H1 (cell line): Measurements from ENCODE around the gene PAIP2. TPM values are rescaled to one million over a fixed set of nuclear protein-coding genes. Genes with fewer than 3 reads are reported as not detected.

Experiments used
- CTCF ChIA-PET: fragments of 300-600 bp; sonication (Branson Sonifier 250); formaldehyde crosslinking; loops from one replicate; lab custom pipeline; 2021; ENCODE audit not compliant: partially characterized antibody; lab: Charles Lee
- POLR2A ChIA-PET: fragments of 300-600 bp; sonication (Branson Sonifier 250); formaldehyde crosslinking; loops from one replicate; lab custom pipeline; 2021; ENCODE audit warnings: inconsistent platforms; ENCODE audit not compliant: partially characterized antibody; lab: Charles Lee
- DNase-seq, 2 experiments: peaks; one replicate each; pipeline versions ENCODE4 v3.0.0 to v3.0.0-alpha.2; 2010 to 2022; ENCODE audit warnings: low spot score in 2 of 2, low read depth in 1 of 2, mixed read lengths in 1 of 2
- FAIRE-seq: peaks from 2 replicates; lab custom pipeline; 2011; peaks lifted over from hg19 to GRCh38; lab: Jason Lieb, UNC
- H2AFZ ChIP-seq: 2 replicates; pipeline ENCODE4 v1.8.1; 2012; ENCODE audit warnings: low read length, inconsistent platforms
- H2AK5ac ChIP-seq: 2 replicates; pipeline ENCODE4 v1.6.1; 2013; ENCODE audit warnings: low read depth, low read length
- H2BK120ac ChIP-seq: replicated peaks from 2 replicates; pipeline ENCODE3; 2013; ENCODE audit warnings: low read depth, low read length, inconsistent platforms
- H2BK12ac ChIP-seq: 2 replicates; pipeline ENCODE4 v1.6.1; 2013; ENCODE audit warnings: low read depth, low read length
- H2BK15ac ChIP-seq: 2 replicates; pipeline ENCODE4 v1.6.1; 2013; ENCODE audit warnings: low read length
- H2BK20ac ChIP-seq: 2 replicates; pipeline ENCODE4 v1.6.1; 2013; ENCODE audit warnings: low read length
- H2BK5ac ChIP-seq: 2 replicates; pipeline ENCODE4 v1.6.1; 2013; ENCODE audit warnings: low read depth, low read length
- H3K14ac ChIP-seq: 2 replicates; pipeline ENCODE4 v1.6.1; 2013; ENCODE audit warnings: inconsistent platforms; ENCODE audit not compliant: insufficient read length
- H3K18ac ChIP-seq: 2 replicates; pipeline ENCODE4 v1.6.1; 2013; ENCODE audit warnings: low read length; ENCODE audit errors: extremely low read depth
- H3K23ac ChIP-seq: 2 replicates; pipeline ENCODE4 v1.6.1; 2013; ENCODE audit warnings: inconsistent platforms; ENCODE audit not compliant: insufficient read length
- H3K23me2 ChIP-seq: 2 replicates; pipeline ENCODE4 v1.6.1; 2013; ENCODE audit warnings: low read depth, low read length
- H3K27ac ChIP-seq: 2 replicates; pipeline ENCODE4 v1.6.1; 2011; ENCODE audit warnings: low read depth, low read length, inconsistent platforms
- H3K27me3 ChIP-seq, 4 experiments: replicated peaks in 1 of 4; 1 replicate in 1 of 4; 2 replicates in 3 of 4; pipeline versions ENCODE4 v1.6.1 to v1.8.1; 2011 to 2013; ENCODE audit warnings: low read length in 3 of 4, mild to moderate bottlenecking in 3 of 4, inconsistent platforms in 2 of 4, mixed read lengths in 2 of 4, moderate library complexity in 1 of 4; ENCODE audit not compliant: control insufficient read depth in 3 of 4, insufficient read depth in 3 of 4; ENCODE audit errors: extremely low read depth in 1 of 4
- H3K36me3 ChIP-seq, 4 experiments: 2 replicates each; pipeline versions ENCODE4 v1.6.1 to v1.8.1; 2011 to 2013; ENCODE audit warnings: mild to moderate bottlenecking in 4 of 4, low read length in 3 of 4, moderate library complexity in 2 of 4, control low read depth in 1 of 4, inconsistent platforms in 1 of 4; ENCODE audit not compliant: insufficient read depth in 4 of 4, control insufficient read depth in 2 of 4
- H3K4ac ChIP-seq: replicated peaks from 2 replicates; pipeline ENCODE3; 2013; ENCODE audit warnings: low read length, low read depth, mixed read lengths, inconsistent platforms; ENCODE audit not compliant: insufficient read length
- H3K4me1 ChIP-seq, 4 experiments: replicated peaks in 1 of 4; 1 replicate in 1 of 4; 2 replicates in 3 of 4; pipeline versions ENCODE4 v1.6.1 to v1.8.1; 2011 to 2013; ENCODE audit warnings: low read length in 3 of 4, inconsistent platforms in 2 of 4, mixed read lengths in 1 of 4; ENCODE audit not compliant: insufficient read depth in 4 of 4, control insufficient read depth in 3 of 4
- H3K4me2 ChIP-seq, 2 experiments: 2 replicates each; pipeline versions ENCODE4 v1.6.1 to v1.8.1; 2011 to 2013; ENCODE audit warnings: low read depth in 2 of 2, low read length in 2 of 2, control low read depth in 1 of 2, inconsistent platforms in 1 of 2, mild to moderate bottlenecking in 1 of 2; ENCODE audit not compliant: insufficient read depth in 1 of 2
- H3K4me3 ChIP-seq, 4 experiments: fragments of 200-600, 300-600 bp in 1 of 4; sonication (generic), shearing (Covaris generic), sonication (Bioruptor Twin) in 1 of 4; 2 replicates each; pipeline versions ENCODE4 v1.5.1 to v1.8.1; 2011 to 2016; ENCODE audit warnings: low read length in 4 of 4, low read depth in 3 of 4, control low read depth in 2 of 4, inconsistent platforms in 2 of 4, mild to moderate bottlenecking in 2 of 4, mixed read lengths in 1 of 4, moderate library complexity in 1 of 4; ENCODE audit not compliant: insufficient read depth in 2 of 4; ENCODE audit errors: extremely low read depth in 1 of 4
- H3K56ac ChIP-seq: replicated peaks from 2 replicates; pipeline ENCODE3; 2013; ENCODE audit warnings: low read depth, mild to moderate bottlenecking, mixed read lengths, low read length, inconsistent platforms; ENCODE audit not compliant: insufficient read length
- H3K79me1 ChIP-seq: 2 replicates; pipeline ENCODE4 v1.6.1; 2013; ENCODE audit warnings: low read depth, low read length, control low read depth
- H3K79me2 ChIP-seq, 2 experiments: 2 replicates each; pipeline versions ENCODE4 v1.6.1 to v1.8.1; 2012 to 2013; ENCODE audit warnings: low read length in 2 of 2, mild to moderate bottlenecking in 2 of 2, inconsistent platforms in 1 of 2; ENCODE audit not compliant: insufficient read depth in 2 of 2, control insufficient read depth in 1 of 2
- H3K9ac ChIP-seq, 4 experiments: replicated peaks in 1 of 4; 1 replicate in 1 of 4; 2 replicates in 3 of 4; pipeline versions ENCODE4 v1.6.1 to v1.8.1; 2011 to 2013; ENCODE audit warnings: low read depth in 3 of 4, low read length in 3 of 4, control low read depth in 2 of 4, mild to moderate bottlenecking in 2 of 4, moderate library complexity in 2 of 4, inconsistent platforms in 1 of 4; ENCODE audit errors: extremely low read depth in 1 of 4
- H3K9me3 ChIP-seq, 2 experiments: 2 replicates each; pipeline versions ENCODE4 v1.6.1 to v1.8.1; 2012 to 2013; ENCODE audit warnings: mild to moderate bottlenecking in 2 of 2, moderate library complexity in 2 of 2, control low read depth in 1 of 2, inconsistent platforms in 1 of 2, low read depth in 1 of 2, low read length in 1 of 2, mixed read lengths in 1 of 2; ENCODE audit not compliant: insufficient read depth in 2 of 2
- H4K20me1 ChIP-seq, 2 experiments: replicated peaks in 1 of 2; 2 replicates each; pipeline versions ENCODE3 to v1.8.1; 2011 to 2013; ENCODE audit warnings: inconsistent platforms in 2 of 2, low read length in 2 of 2, mild to moderate bottlenecking in 1 of 2; ENCODE audit not compliant: insufficient read depth in 2 of 2, control insufficient read depth in 1 of 2
- H4K5ac ChIP-seq: 2 replicates; pipeline ENCODE4 v1.6.1; 2013; ENCODE audit warnings: low read length, low read depth, mixed read lengths, inconsistent platforms; ENCODE audit not compliant: insufficient read length
- H4K8ac ChIP-seq: 2 replicates; pipeline ENCODE4 v1.8.0; 2013; ENCODE audit warnings: mild to moderate bottlenecking, moderate library complexity, low read length, inconsistent platforms; ENCODE audit not compliant: insufficient read depth; ENCODE audit errors: extremely low read depth
- H4K91ac ChIP-seq: replicated peaks from 2 replicates; pipeline ENCODE3; 2013; ENCODE audit warnings: low read length, mixed read lengths, inconsistent platforms; ENCODE audit not compliant: insufficient read length
- BCL11A ChIP-seq, 2 experiments: IDR thresholded peaks; one replicate each; pipeline ENCODE4 v1.6.1; 2011; ENCODE audit warnings: low read depth in 2 of 2, low read length in 2 of 2, mild to moderate bottlenecking in 2 of 2
- EGR1 ChIP-seq: IDR thresholded peaks from 2 replicates; pipeline ENCODE4 v1.6.1; 2011; ENCODE audit warnings: low read depth, low read length, borderline replicate concordance
- HDAC2 ChIP-seq, 2 experiments: fragments of 300-600 bp in 1 of 2; sonication (generic) in 1 of 2; IDR thresholded peaks; 2 replicates each; pipeline ENCODE4 v1.6.1; 2011 to 2012; ENCODE audit warnings: low read depth in 2 of 2, low read length in 2 of 2, mild to moderate bottlenecking in 2 of 2, moderate library complexity in 2 of 2, borderline replicate concordance in 1 of 2, inconsistent platforms in 1 of 2
- NANOG ChIP-seq: IDR thresholded peaks from 2 replicates; pipeline ENCODE4 v1.6.1; 2011; ENCODE audit warnings: low read length, low read depth, mild to moderate bottlenecking, inconsistent platforms; ENCODE audit not compliant: insufficient read depth, poor library complexity, severe bottlenecking
- RNF2 ChIP-seq: fragments of 200-900, 300-1000 bp; sonication (generic); IDR thresholded peaks from 2 replicates; pipeline ENCODE4 v1.7.1; 2016; ENCODE audit warnings: borderline replicate concordance, low read depth, mild to moderate bottlenecking, antibody characterized with exemption, low read length; ENCODE audit not compliant: poor library complexity, severe bottlenecking; ENCODE audit errors: missing control alignments
- SIRT6 ChIP-seq: IDR thresholded peaks from one replicate; pipeline ENCODE4 v1.7.1; 2012; ENCODE audit warnings: low read length, inconsistent platforms
- TAF1 ChIP-seq: IDR thresholded peaks from 2 replicates; pipeline ENCODE4 v1.6.1; 2011; ENCODE audit warnings: mild to moderate bottlenecking, low read depth, low read length
- USF2 ChIP-seq: IDR thresholded peaks from 2 replicates; pipeline ENCODE4 v1.6.1; 2011; ENCODE audit warnings: low read length, improper control_type of control experiment
- WGBS, 2 experiments: shearing (Covaris generic) in 1 of 2; methylation state at CpG; one replicate each; pipeline versions ENCODE4 v1.1.6 to v1.1.7; 2013 to 2015; ENCODE audit warnings: low lambda C conversion rate in 2 of 2, mixed read lengths in 2 of 2, inconsistent platforms in 1 of 2, low coverage in 1 of 2, missing lambda C conversion rate in 1 of 2; ENCODE audit not compliant: insufficient replicate concordance in 2 of 2, insufficient coverage in 1 of 2, insufficient read length in 1 of 2; ENCODE audit errors: extremely low coverage in 1 of 2, missing lambda C conversion rate in 1 of 2; 5-methylcytosine and 5-hydroxymethylcytosine counted together
- polyA plus RNA-seq, 7 experiments: library from polyadenylated mRNA; depleted of rRNA in 3 of 7; stranded (reverse) in 5 of 7; unstranded in 2 of 7; fragments of >200 nt in 5 of 7; fragments of 200-250 nt in 2 of 7; gene quantifications; 1 replicate in 5 of 7; 2 replicates in 1 of 7; 4 replicates in 1 of 7; pipeline versions ENCODE4 v1.2.1 to v1.2.3, GENCODE V29; 2011 to 2013; ENCODE audit warnings: missing spikeins in 2 of 7, mixed read lengths in 2 of 7
- total RNA-seq: library from RNA; stranded (reverse); fragmentation: NEBNext Ultra II Directional; extraction: Animal tissue kit (Norgen Biotek cat#: 25700); gene quantifications from 2 replicates; pipeline ENCODE4 v1.2.1, GENCODE V29; 2021

PAIP2 gene
- total and polyA plus RNA-seq, 2 of the 8 experiments (the other 6 are each of a cell fraction or from before 2014, with no cell fraction given) = 87.6 to 162 TPM

- H2AFZ ChIP-seq = no peak overlapping the region
- no peak overlapping the region for H3K9ac ChIP-seq
- DNase-seq (no peak), FAIRE-seq (no peak)
- no peak overlapping the region; a peak in 1 of 4 replicates for H3K4me2 ChIP-seq
- H4K91ac ChIP-seq = no peak overlapping the region
- H4K5ac ChIP-seq = no peak overlapping the region
- no peaks in the 10 kb centered on the region for H3K9me3 ChIP-seq
- H3K14ac ChIP-seq = no peak overlapping the region
- no peak overlapping the region for H2BK12ac ChIP-seq
- no peaks in the 10 kb centered on the region for H3K79me1 ChIP-seq
- H3K4me1 ChIP-seq = peaks cover 0 to 16% (median 9%) of the 10 kb centered on the region in 4 experiments; a peak in 6 of 7 replicates
- H2BK15ac ChIP-seq = no peak overlapping the region
- no peak overlapping the region for H2AK5ac ChIP-seq
- ChIA-PET POLR2A (interaction anchor here (0.7 to 51.1 kb wide), 9 partner anchors 2 to 320 kb away, joined by 3 to 1766 read pairs (median 3); partner anchors contain the start of gene MATR3), CTCF (interaction anchor here (0.6 to 1.9 kb wide), 3 partner anchors 11 to 18 kb away, joined by 3 to 7 read pairs (median 4); partner anchors contain the start of gene MATR3)
- peaks cover 23 to 67% of the 10 kb centered on the region in 2 experiments for H4K20me1 ChIP-seq
- no peak overlapping the region for H2BK120ac ChIP-seq
- H3K56ac ChIP-seq = no peak overlapping the region
- no peak overlapping the region for H2BK5ac ChIP-seq
- no peak overlapping the region for H3K4ac ChIP-seq
- H4K8ac ChIP-seq = no peak overlapping the region
- no peak overlapping the region for H3K27ac ChIP-seq
- peaks cover 0 to 15% (median 0%) of the 10 kb centered on the region in 4 experiments; a peak in 2 of 8 replicates for H3K36me3 ChIP-seq
- TF ChIP-seq BCL11A (IDR thresholded peaks at IDR 0.05; ENCODE audit: low read depth in 2 of 2, low read length in 2 of 2) (no peak), RNF2 (no peak), TAF1 (no peak), HDAC2 (IDR thresholded peaks at IDR 0.05; ENCODE audit: borderline replicate concordance in 1 of 2, low read depth in 2 of 2, low read length in 2 of 2) (no peak), NANOG (no peak), EGR1 (no peak), USF2 (no peak), SIRT6 (no peak)
- H3K23ac ChIP-seq = no peak overlapping the region
- no peak overlapping the region for H2BK20ac ChIP-seq
- H3K79me2 ChIP-seq = peaks cover 77 to 100% of the 10 kb centered on the region in 2 experiments
- 75% methylated on average over 3 of the region's 3 CpGs; no CpG with 5 or more reads in 1 of the 2 experiments for WGBS, 2 experiments
- no peak overlapping the region for H3K18ac ChIP-seq
- H3K23me2 ChIP-seq = no peaks in the 10 kb centered on the region
- no peak overlapping the region for H3K4me3 ChIP-seq
- H3K27me3 ChIP-seq = no peaks in the 10 kb centered on the region
Observed at GRCh38 chr5:139304391-139305324, 37.0 kb upstream of the PAIP2 start.
